GM10847 (cell line): ENCODE results near the gene ITGA2B.

Experiments used
- POLR2A ChIP-seq: IDR thresholded peaks from 2 replicates; pipeline ENCODE4 v1.6.1; 2011; ENCODE audit not compliant: insufficient read length; ENCODE audit errors: extremely low read depth

ITGA2B gene

DNA sequence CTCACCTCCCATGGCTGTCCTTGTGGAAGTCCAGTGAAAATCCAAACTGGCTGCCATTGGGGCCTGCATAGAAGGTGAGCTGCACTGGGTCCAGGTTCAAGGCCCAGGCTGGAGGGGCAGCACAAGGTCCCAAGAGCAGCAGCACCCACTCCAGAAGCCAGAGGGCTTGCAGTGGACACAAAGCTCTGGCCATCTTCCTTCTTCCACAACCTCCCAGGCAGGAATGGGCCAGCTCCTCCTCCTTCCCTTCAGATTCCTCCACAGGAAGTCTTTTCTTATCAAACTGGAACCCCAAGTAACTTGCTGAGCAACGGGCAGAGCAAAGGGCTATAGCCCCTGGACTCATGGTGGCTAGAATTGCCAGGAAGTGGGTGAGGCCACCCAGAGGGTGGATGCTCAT, at the start of gene ITGA2B:
TSS of gene ITGA2B (minus strand) at position 369 of the 400 bp plus-strand sequence. CDS start at position 193, 176 bp downstream.
- TF ChIP-seq POLR2A = no peak

DNA sequence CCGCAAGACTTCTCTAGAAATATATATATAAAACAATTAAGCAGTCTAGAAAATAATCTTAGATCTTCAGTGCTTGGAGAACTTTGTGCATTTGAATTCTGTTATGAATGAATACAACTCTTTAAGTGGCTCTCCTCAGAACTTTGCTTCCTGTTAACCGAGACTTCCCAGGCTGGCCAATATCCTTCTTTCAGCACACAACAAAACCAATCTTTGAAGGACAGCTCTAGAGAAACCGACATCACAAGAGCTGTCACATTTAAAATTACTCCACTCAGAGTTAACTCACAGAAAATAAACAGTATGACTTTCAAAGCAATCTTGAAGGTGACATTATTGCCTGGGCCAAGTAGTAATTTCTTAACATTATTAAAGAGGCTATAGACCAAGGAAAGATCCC, 49.7 kb upstream of the ITGA2B start:
- TF ChIP-seq POLR2A = no peak

DNA sequence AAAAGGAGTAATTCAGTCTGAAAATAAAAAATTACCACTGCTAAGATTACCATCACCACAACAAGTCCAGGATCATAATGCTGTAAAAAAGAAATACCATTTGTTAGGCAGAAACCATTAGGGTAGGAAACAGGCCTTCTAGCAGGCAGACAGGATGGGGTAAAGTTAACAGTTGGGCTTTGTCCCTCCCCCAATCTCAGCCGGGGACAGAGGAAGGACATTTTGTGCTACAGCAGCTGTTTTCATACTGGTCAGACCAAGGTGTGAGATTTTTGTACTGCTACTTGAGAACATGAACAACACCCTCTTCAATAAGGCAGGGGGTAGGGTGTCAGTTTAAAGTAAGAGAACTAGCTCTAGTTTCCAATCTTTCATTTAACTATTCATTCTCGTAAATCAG, 49.2 kb upstream of the ITGA2B start:
- no peak for TF ChIP-seq POLR2A

DNA sequence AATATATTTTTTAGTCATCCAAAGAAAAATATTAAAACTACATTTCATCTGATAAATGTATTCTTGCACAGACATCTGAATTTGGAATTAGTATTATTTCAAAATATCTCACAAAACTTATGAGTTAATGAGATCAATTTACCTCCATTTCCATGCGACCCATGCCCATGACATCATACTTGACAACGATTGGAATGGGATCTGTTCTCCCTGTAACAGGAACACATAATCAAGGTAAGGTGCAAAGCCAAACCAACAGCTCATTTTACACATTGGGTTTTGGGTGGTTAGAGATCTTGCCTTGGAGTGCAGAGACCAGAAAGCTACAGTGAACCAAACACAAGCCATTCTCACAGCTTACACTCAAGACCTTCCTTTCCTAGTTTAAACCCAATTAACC, 46.9 kb upstream of the ITGA2B start:
- no peak for TF ChIP-seq POLR2A

DNA sequence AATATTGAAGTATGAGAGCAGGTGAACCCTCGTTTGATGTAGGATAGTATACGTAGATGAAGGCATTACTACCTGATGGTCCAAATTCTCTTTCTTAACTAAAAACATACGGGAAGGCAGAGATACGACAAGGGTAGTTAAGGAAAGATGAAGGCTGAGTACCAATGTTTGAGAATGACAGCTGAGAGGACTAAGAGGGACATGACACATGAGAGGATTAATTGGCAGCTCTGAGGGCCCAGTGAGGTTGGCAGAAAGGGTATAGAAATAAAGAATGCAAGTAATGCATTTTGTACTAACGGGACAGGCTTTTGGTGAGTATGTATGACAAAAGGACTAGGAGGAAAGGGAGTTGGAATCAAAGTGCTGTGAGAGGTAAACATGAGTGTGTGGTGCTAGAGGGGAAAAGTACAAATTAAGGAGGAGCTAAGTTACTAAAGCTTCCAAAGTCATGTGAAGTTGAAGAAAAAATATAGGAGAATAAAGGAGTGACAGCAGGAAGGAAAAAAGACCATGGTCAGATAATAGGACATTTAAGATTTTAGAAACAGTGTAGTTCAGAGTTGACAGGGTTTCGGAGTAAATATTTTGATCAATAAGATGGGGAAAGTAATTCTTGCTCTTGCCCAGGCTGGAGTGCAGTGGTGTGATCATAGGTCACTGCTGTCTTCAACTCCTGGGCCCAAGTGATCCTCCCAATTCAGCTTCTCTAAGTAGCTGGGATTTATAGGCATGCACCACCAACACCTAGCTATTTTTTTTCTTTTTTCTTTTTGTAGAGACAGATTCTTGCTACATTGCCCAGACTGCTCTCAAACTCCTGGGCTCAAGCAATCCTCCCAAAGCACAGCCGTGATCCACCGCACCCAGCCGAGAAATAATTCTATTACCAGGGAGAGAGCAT, 43.1 kb upstream of the ITGA2B start:
- TF ChIP-seq POLR2A = no peak

DNA sequence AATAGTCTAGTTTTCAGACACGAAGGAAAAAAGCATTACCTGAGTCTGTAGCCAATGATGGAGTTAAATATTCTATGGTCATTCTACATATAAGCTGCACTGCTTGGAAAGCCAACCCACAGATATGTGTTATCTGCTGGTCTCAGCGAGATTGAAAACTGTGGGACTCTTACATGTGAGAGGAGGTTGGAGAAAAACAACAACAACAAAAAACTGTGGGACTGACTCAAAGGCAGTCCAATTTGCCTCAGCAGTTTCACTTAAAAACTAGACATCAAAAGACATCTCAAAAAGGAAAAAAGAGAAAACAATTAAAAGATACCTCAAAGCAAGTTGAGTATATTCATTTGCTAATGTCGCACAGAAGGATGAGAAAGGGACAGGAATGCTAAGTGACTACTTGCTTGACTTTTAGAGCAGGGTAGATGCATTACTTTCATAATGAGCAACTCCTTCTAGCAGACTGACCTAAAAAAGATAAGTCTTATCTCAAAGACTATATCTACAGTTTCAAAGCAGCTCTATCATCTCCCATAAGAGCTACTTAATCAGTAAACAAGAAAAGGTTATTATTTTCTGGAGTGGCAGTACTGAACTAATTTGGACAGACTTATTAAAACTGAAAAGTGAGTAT, 35.5 kb upstream of the ITGA2B start:
- no peak for TF ChIP-seq POLR2A

DNA sequence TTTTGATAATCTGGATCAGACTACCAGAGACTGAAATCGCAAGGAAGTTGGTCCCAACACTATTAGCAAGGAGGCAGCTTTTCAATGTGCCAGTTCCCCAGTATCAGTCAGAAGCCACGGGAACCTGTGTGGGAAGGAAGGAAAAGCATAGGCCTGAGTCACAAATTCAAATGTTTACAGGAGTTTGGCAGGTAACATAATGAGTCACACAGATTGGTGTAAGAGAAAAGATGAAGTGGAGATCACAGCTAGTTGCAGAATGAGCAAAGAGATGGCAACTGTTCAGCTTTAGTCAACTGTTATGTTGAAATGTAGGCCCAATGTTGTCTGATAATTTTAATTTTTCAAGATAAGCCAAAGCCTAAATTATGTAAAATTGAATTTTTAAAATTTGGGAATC, 28.1 kb upstream of the ITGA2B start:
- no peak for TF ChIP-seq POLR2A

DNA sequence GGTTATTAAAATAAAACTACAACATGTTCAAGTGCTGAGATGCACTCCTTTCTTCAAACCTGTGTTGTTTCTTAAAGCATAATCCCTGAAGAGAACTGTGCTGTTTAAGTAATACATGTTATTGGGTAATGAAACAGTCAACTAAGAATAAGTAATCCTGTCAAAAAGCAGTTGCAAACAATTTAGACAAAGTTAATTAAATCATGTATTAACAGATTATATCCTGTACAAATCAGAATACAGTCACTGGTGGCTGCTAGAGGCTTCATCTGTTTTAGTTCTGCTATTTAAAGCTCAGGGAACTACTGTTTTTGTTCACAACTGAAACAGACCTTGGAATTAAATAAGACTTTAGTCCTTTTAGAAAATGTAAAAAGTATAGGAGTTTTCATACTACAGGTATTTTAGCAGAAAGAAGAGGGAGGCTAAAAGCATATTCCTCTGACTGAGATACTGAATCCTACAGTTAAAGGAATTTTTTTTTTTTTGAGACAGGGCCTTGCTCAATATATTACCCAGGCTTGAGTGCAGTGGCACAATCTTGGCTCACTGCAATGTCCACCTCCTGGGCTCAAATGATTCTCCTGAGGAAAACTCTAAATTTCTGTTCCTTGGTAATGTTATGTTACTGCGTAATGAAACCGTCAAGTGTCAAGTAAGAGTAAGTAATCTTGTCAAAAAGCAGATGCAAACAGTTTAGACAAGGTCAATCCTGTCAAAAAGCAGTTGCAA, 27.3 kb upstream of the ITGA2B start:
- TF ChIP-seq POLR2A = no peak

DNA sequence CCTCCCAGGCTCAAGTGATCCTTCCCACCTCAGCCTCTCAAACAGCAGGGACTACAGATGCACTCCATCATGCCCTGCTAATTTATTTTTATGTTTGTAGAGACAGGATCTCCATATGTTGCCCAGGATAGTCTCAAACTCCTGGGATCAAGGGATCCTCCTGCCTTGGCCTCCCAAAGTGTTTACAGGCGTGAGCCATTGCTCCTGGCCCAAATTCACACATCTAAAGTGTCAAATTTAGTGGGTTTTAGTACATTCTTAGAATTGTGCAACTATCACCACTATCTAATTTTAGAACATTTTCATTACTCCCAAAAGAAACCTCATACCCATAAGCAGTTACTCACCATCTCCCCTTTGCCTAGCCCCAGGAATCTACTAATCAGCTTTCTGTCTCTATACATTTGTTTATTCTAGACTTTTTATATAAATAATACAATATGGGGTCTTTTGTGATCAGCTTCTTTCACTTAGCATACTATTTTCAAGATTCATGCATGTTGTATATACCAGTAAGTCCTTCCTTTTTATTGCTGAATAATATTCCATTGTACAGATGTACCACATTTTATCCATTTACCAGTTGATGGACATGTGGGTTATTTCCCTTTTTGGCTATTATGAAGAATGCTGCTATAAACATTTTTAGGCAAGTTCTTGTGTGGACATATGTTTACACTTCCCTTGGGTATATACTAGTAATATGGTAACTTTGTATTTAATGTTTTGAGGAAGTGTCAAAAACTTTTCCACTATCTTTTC, 25.1 kb upstream of the ITGA2B start:
- TF ChIP-seq POLR2A = no peak

DNA sequence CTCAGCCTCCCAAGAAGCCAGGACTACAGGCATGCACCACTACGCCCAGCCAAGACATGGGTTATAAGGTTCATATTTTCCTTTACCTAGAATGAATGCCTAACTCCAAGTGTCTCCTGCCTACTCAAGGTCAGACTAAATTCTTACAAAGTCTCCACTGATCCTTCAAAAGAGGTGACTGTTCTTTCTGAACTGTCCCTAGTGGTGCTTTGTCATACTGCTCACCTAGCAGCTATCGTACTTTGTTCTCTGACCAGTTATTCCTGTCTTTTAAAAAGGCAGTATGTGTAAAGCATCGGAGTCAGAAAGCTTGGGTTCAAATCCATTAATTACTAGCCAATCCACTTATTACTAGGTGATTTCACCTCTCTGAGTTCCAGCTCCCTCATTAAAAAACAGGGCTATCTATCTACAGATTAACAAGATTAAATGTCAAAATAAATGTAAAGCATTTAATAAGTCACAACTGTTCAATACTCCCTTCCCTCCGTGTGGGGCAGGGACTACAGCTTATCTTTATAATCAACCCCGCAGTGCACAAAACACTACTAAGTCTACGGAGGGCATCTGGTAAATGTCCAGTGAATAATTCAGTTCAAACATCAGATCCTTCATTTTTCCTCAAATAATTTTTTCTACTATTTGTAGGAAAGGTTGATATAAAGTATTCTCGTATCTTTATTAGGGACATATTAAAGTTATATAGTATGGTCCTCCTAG, 20.0 kb upstream of the ITGA2B start:
- TF ChIP-seq POLR2A = no peak

DNA sequence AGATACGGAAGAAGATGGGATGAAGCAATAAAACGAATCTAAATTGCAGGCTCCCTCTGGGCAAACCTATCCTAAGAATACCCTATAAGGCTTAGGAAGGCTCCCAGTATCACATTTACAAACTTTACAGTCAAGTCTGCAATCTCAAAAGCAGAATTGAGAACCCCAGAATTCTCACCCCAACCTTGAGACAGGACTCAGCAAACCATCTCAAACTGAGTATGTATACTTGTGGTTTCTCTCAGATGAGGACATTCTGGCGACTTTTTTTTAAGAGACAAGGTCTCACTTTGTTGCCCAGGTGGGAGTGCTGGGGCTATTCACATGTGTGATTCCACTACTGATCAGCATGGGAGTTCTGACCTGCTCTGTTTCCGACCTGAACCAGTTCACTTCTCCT, 19.3 kb upstream of the ITGA2B start:
- no peak for TF ChIP-seq POLR2A

DNA sequence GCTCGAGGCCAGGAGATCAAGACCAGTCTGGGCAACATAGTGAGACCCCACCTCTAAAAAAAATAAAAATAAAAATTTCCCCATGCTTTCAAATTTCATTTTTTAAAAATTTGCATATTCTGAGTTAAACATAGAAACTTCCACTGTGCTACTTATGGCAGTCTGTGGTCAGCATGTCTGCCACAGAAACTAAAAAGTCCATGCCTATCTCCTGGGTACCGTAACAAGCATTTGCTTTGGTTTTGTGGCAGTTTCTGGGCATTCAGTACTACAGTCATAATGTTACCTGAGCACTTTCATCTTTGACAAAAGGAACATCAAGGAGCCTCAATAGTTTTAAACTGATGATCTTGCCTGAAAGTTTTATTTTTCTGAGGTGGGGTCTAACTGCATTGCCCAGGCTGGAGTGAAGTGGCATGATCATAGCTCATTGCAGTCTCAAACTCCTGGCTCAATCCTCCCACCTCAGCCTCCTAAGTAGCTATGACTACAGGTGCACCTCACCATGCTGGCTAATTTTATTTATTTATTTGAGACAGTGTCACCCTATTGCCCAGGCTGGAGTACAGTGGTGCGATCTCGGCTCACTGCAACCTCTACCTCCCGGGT, 13.2 kb upstream of the ITGA2B start:
- no peak for TF ChIP-seq POLR2A

DNA sequence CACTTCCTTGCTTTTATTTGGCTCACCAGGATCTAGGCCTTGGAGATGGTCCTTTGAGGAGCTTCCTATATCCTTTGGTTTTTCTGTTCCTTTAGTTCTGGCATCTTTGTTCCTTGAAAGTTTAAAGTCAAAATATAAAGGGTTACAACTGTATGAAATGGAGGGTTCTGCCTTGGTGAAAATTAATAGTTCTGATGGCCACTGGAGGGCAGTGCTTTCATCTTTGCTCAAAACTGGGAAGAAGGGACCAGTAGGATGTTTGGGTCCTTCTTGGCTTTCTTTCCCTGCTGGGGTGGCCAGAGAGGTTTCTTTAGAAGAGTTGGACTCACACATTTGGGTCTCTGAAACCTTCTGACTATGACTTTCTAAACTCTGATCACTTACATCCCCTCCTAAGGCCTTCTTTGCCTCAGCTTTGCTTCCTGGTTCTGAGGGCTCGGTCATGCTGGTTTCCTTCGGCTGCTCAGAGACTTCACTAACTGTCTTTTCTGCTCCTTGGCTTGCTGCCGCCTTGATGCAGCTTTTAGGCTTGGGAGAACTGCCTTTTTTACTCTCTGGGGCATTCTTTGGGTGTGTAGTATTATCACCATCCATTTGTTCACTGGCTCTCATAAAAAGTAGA, 10.9 kb upstream of the ITGA2B start:
- no peak for TF ChIP-seq POLR2A
